Panc1 (cell line): ENCODE measurements around the gene SOBP. TPM values are rescaled to one million over a fixed set of nuclear protein-coding genes. Genes with fewer than 3 reads are reported as not detected.

Experiments
- ATAC-seq: fragments of 200-7000 bp; cut with Tn5 transposase; 2 replicates; pipeline ENCODE4 v1.9.1; 2020; ENCODE audit warnings: mild to moderate bottlenecking, moderate library complexity
- BruUV-seq: library from RNA; stranded (reverse); fragments of 400-500 nt; replicated peaks from 2 replicates; lab custom pipeline; 2021; lab: Mats Ljungman, UMichigan
- CTCF ChIA-PET: fragments of 300-600 bp; sonication (Branson Sonifier 250); formaldehyde crosslinking; loops from one replicate; lab custom pipeline; 2022; ENCODE audit warnings: antibody characterized with exemption; lab: Charles Lee
- POLR2A ChIA-PET: fragments of 300-600 bp; sonication (Branson Sonifier 250); formaldehyde crosslinking; loops from one replicate; lab custom pipeline; 2022; ENCODE audit warnings: antibody characterized with exemption; lab: Charles Lee
- DNase-seq: peaks from one replicate; pipeline ENCODE4 v3.0.0-alpha.2; 2010; ENCODE audit warnings: low read depth, low spot score
- H3K27ac ChIP-seq: 2 replicates; pipeline ENCODE4 v1.5.1; 2011; ENCODE audit warnings: mild to moderate bottlenecking, low read length, inconsistent platforms
- H3K27me3 ChIP-seq: fragments of 200-500 bp; sonication (Bioruptor generic); 2 replicates; pipeline ENCODE4 v1.6.0; 2014; ENCODE audit warnings: low read length, inconsistent platforms; ENCODE audit not compliant: control insufficient read depth, insufficient read depth
- H3K36me3 ChIP-seq: fragments of 200-500 bp; sonication (Bioruptor generic); 2 replicates; pipeline ENCODE4 v1.5.1; 2014; ENCODE audit warnings: inconsistent platforms, mild to moderate bottlenecking, low read length, moderate library complexity; ENCODE audit not compliant: control insufficient read depth, insufficient read depth
- H3K4me1 ChIP-seq: 2 replicates; pipeline ENCODE4 v1.5.1; 2011; ENCODE audit warnings: inconsistent platforms, mild to moderate bottlenecking, low read length, moderate library complexity; ENCODE audit not compliant: control insufficient read depth, insufficient read depth
- H3K4me3 ChIP-seq, 2 experiments: 2 replicates each; pipeline ENCODE4 v1.5.1; 2011 to 2012; ENCODE audit warnings: low read depth in 2 of 2, low read length in 2 of 2, mild to moderate bottlenecking in 2 of 2, inconsistent platforms in 1 of 2, moderate library complexity in 1 of 2
- H3K9me3 ChIP-seq: fragments of 200-500 bp; sonication (Bioruptor generic); 2 replicates; pipeline ENCODE4 v1.5.1; 2014; ENCODE audit warnings: low read depth, mild to moderate bottlenecking, inconsistent platforms, low read length, moderate library complexity; ENCODE audit not compliant: control insufficient read depth, insufficient read depth
- CTCF ChIP-seq: fragments of 450-650 bp; IDR thresholded peaks from 2 replicates; pipeline ENCODE4 v1.5.1; 2017; ENCODE audit warnings: mild to moderate bottlenecking
- POLR2AphosphoS5 ChIP-seq: IDR thresholded peaks from 2 replicates; pipeline ENCODE4 v1.6.1; 2012; ENCODE audit warnings: mild to moderate bottlenecking, low read depth, low read length, moderate library complexity
- REST ChIP-seq, 2 experiments: IDR thresholded peaks; 2 replicates each; pipeline ENCODE4 v1.6.1; 2011 to 2012; ENCODE audit warnings: low read depth in 2 of 2, control low read depth in 1 of 2, low read length in 1 of 2, mild to moderate bottlenecking in 1 of 2, moderate library complexity in 1 of 2; ENCODE audit not compliant: insufficient read depth in 1 of 2
- SIN3A ChIP-seq: IDR thresholded peaks from 2 replicates; pipeline ENCODE4 v1.6.1; 2012; ENCODE audit warnings: low read depth, mild to moderate bottlenecking, low read length, moderate library complexity, borderline replicate concordance; ENCODE audit not compliant: insufficient read depth
- TCF7L2 ChIP-seq: IDR thresholded peaks from 2 replicates; pipeline ENCODE4 v1.6.1; 2011; ENCODE audit warnings: mild to moderate bottlenecking, low read depth, low read length, inconsistent platforms
- in situ Hi-C: cut with HindIII; loops from 2 replicates; pipeline ENCODE4 v1.10.0; 2016; ENCODE audit warnings: low sequenced_read_pairs, low pct_unique_long_range_greater_than_20kb
- intact Hi-C: fragments of 100-400 bp; cut with micrococcal nuclease; formaldehyde crosslinking; loops from one replicate; pipeline ENCODE4 v1.10.0; 2022; ENCODE audit not compliant: unreplicated experiment
- total RNA-seq: library from RNA; stranded (reverse); gene quantifications from one replicate; pipeline ENCODE4 v1.2.1, GENCODE V29; 2021; ENCODE audit not compliant: unreplicated experiment

The SOBP gene
- total RNA-seq, 1 experiment from 2014 or later: 9.0 TPM

- CTCF ChIA-PET: interaction anchor here (0.6 to 2.8 kb wide), 5 partner anchors 28 to 328 kb away, joined by 4 to 12 read pairs (median 5); no protein-coding TSS in a partner anchor
- H3K9me3 ChIP-seq: no peaks in the 10 kb centered on the region
- H3K27me3 ChIP-seq: no peaks in the 10 kb centered on the region
- TF ChIP-seq SIN3A (no peak), REST (IDR thresholded peaks at IDR 0.05; ENCODE audit: insufficient read depth in 1 of 2, low read depth in 2 of 2, low read length in 1 of 2) (no peak), TCF7L2 (no peak), POLR2AphosphoS5 (no peak), CTCF (no peak)
- ATAC-seq: no peak
- intact Hi-C loops: no loop called here
- no TSS peak for BruUV-seq
- in situ Hi-C loops: no loop called here
- H3K36me3 ChIP-seq: no peaks in the 10 kb centered on the region
- peaks cover 15% of the 10 kb centered on the region for H3K4me1 ChIP-seq
- H3K4me3 ChIP-seq: peak overlapping the region; percentile 89 to 98
- DNase-seq: no peak
- POLR2A ChIA-PET: interaction anchor here (0.6 to 0.9 kb wide), 3 partner anchors 8 to 1410 kb away, joined by 3 to 5 read pairs (median 3); no protein-coding TSS in a partner anchor
- H3K27ac ChIP-seq: peak overlapping the region; percentile 96
Measured at GRCh38 chr6:107460083-107460631, 29.8 kb upstream of the SOBP start.

GRCh38 chr6:107466062-107466461 lies 23.9 kb upstream of the SOBP start:
- BruUV-seq: no TSS peak
- in situ Hi-C loops (no loop called here), intact Hi-C loops (no loop called here)
- H3K4me1 ChIP-seq: peaks cover 3% of the 10 kb centered on the region; the same call in 1 of the 2 replicates
- ChIA-PET CTCF (no interaction called here), POLR2A (interaction anchor here (0.6 kb wide), 1 partner anchor 315 kb away, joined by 3 read pairs; no protein-coding TSS in a partner anchor)
- H3K27me3 ChIP-seq: peaks cover 5% of the 10 kb centered on the region; the same call in 1 of the 2 replicates
- H3K4me3 ChIP-seq: no peak overlapping the region
- H3K27ac ChIP-seq: no peak overlapping the region
- ATAC-seq (no peak), DNase-seq (no peak)
- no peaks in the 10 kb centered on the region for H3K9me3 ChIP-seq
- H3K36me3 ChIP-seq: no peaks in the 10 kb centered on the region
- TF ChIP-seq TCF7L2: no peak
- no peak for TF ChIP-seq CTCF
- TF ChIP-seq SIN3A: no peak
- no peak for TF ChIP-seq REST (IDR thresholded peaks at IDR 0.05; ENCODE audit: insufficient read depth in 1 of 2, low read depth in 2 of 2, low read length in 1 of 2)
- TF ChIP-seq POLR2AphosphoS5: no peak
